HCT116 (cell line): ENCODE measurements around the gene SPARCL1. TPM values are rescaled to one million over a fixed set of nuclear protein-coding genes. Genes with fewer than 3 reads are reported as not detected.

Experiments used
- ATAC-seq: fragments of 200-7000 bp; cut with Tn5 transposase; 2 replicates; pipeline ENCODE4 v1.9.1; 2020; ENCODE audit warnings: mild to moderate bottlenecking, moderate library complexity
- BruUV-seq: library from RNA; stranded (reverse); fragments of 400-500 nt; replicated peaks from 2 replicates; lab custom pipeline; 2021; lab: Mats Ljungman, UMichigan
- CTCF ChIA-PET: fragments of 300-600 bp; sonication (Branson Sonifier 250); formaldehyde crosslinking; loops from one replicate; lab custom pipeline; 2021; ENCODE audit warnings: antibody characterized with exemption; lab: Charles Lee
- POLR2A ChIA-PET: fragments of 300-600, 350-600 bp; sonication (Branson Sonifier 250); formaldehyde crosslinking; loops from one replicate; lab custom pipeline; 2021; ENCODE audit warnings: antibody characterized with exemption; lab: Charles Lee
- RAD21 ChIA-PET, 2 experiments: fragments of 300-600 bp; sonication (Branson Sonifier 250); formaldehyde crosslinking; loops; one replicate each; lab custom pipeline; 2023; ENCODE audit warnings: low total read pairs in 2 of 2; ENCODE audit not compliant: uncharacterized antibody in 2 of 2, unreplicated experiment in 2 of 2, low non-redundant PET in 1 of 2; lab: Charles Lee
- DNase-seq: peaks from one replicate; pipeline ENCODE4 v3.0.0-alpha.2; 2010; ENCODE audit warnings: low read depth, low spot score
- H2AFZ ChIP-seq: fragments of 200-600 bp; shearing (Covaris generic), sonication (generic); 2 replicates; pipeline ENCODE4 v1.6.1; 2017; ENCODE audit warnings: low read depth, mixed run types, mixed read lengths, antibody characterized with exemption, low read length; ENCODE audit not compliant: poor library complexity, severe bottlenecking
- H3K27ac ChIP-seq: 2 replicates; pipeline ENCODE4 v1.5.1; 2012; ENCODE audit warnings: low read depth, low read length
- H3K27me3 ChIP-seq: fragments of 200-600 bp; sonication (generic); 2 replicates; pipeline ENCODE4 v1.6.1; 2016; ENCODE audit warnings: mixed run types, low read length, mixed read lengths; ENCODE audit not compliant: insufficient read depth
- H3K36me3 ChIP-seq, 2 experiments: fragments of 200-500 bp in 1 of 2; fragments of 200-600 bp in 1 of 2; sonication (Bioruptor generic) in 1 of 2; sonication (generic) in 1 of 2; 2 replicates each; pipeline versions ENCODE4 v1.5.1 to v1.6.1; 2014 to 2016; ENCODE audit warnings: low read length in 2 of 2, inconsistent platforms in 1 of 2, mixed read lengths in 1 of 2, mixed run types in 1 of 2; ENCODE audit not compliant: insufficient read depth in 2 of 2, control insufficient read depth in 1 of 2
- H3K4me1 ChIP-seq, 2 experiments: fragments of 200-600 bp in 1 of 2; sonication (generic) in 1 of 2; 2 replicates each; pipeline versions ENCODE4 v1.5.1 to v1.6.1; 2012 to 2017; ENCODE audit warnings: low read length in 2 of 2, inconsistent platforms in 1 of 2, mild to moderate bottlenecking in 1 of 2, mixed read lengths in 1 of 2, mixed run types in 1 of 2, moderate library complexity in 1 of 2; ENCODE audit not compliant: insufficient read depth in 2 of 2, control insufficient read depth in 1 of 2
- H3K4me2 ChIP-seq: fragments of 200-600 bp; sonication (generic); 2 replicates; pipeline ENCODE4 v1.6.1; 2017; ENCODE audit warnings: mixed run types, low read length, mixed read lengths
- H3K4me3 ChIP-seq, 2 experiments: fragments of 200-600 bp in 1 of 2; sonication (generic) in 1 of 2; replicated peaks in 1 of 2; 2 replicates each; pipeline ENCODE4 v1.5.1; 2011 to 2016; ENCODE audit warnings: low read length in 2 of 2, control low read depth in 1 of 2, low read depth in 1 of 2, mild to moderate bottlenecking in 1 of 2, mixed read lengths in 1 of 2, mixed run types in 1 of 2
- H3K79me2 ChIP-seq: fragments of 200-600 bp; sonication (generic); 2 replicates; pipeline ENCODE4 v1.6.1; 2017; ENCODE audit warnings: mild to moderate bottlenecking, mixed run types, low read length, moderate library complexity, mixed read lengths; ENCODE audit not compliant: insufficient read depth
- H3K9ac ChIP-seq: fragments of 200-600 bp; sonication (generic); 2 replicates; pipeline ENCODE4 v1.6.1; 2016; ENCODE audit warnings: low read length, mixed read lengths
- H3K9me2 ChIP-seq: fragments of 200-600 bp; sonication (generic), shearing (Covaris generic); 2 replicates; pipeline ENCODE4 v1.6.1; 2017; ENCODE audit warnings: mixed run types, mild to moderate bottlenecking, moderate library complexity; ENCODE audit not compliant: insufficient read depth
- H3K9me3 ChIP-seq, 2 experiments: fragments of 200-500 bp in 1 of 2; fragments of 200-600 bp in 1 of 2; sonication (Bioruptor generic) in 1 of 2; sonication (generic) in 1 of 2; 2 replicates each; pipeline ENCODE4 v1.6.1; 2014 to 2017; ENCODE audit warnings: low read length in 2 of 2, mixed read lengths in 2 of 2, inconsistent platforms in 1 of 2, low read depth in 1 of 2, mild to moderate bottlenecking in 1 of 2, mixed run types in 1 of 2, moderate library complexity in 1 of 2; ENCODE audit not compliant: control insufficient read depth in 1 of 2, insufficient read depth in 1 of 2
- H4K20me1 ChIP-seq: fragments of 200-600 bp; sonication (generic), shearing (Covaris generic); 2 replicates; pipeline ENCODE4 v1.6.1; 2017; ENCODE audit warnings: mixed run types, mild to moderate bottlenecking, moderate library complexity; ENCODE audit not compliant: insufficient read depth
- CBX3 ChIP-seq: IDR thresholded peaks from 2 replicates; pipeline ENCODE4 v1.6.1; 2012; ENCODE audit warnings: low read depth
- CEBPB ChIP-seq: IDR thresholded peaks from 2 replicates; pipeline ENCODE4 v1.6.1; 2012; ENCODE audit warnings: low read depth
- ELF1 ChIP-seq: IDR thresholded peaks from 2 replicates; pipeline ENCODE4 v1.6.1; 2012; ENCODE audit warnings: low read depth, borderline replicate concordance
- EZH2 ChIP-seq: fragments of 200-600 bp; sonication (generic); IDR thresholded peaks from 2 replicates; pipeline ENCODE4 v1.6.1; 2017; ENCODE audit warnings: antibody characterized with exemption, mixed run types
- EZH2phosphoT487 ChIP-seq: fragments of 200-600 bp; IDR thresholded peaks from 2 replicates; pipeline ENCODE4 v1.6.1; 2018; ENCODE audit warnings: antibody characterized with exemption, borderline replicate concordance
- FOSL1 ChIP-seq: IDR thresholded peaks from 2 replicates; pipeline ENCODE4 v1.6.1; 2012; ENCODE audit warnings: low read depth
- JUND ChIP-seq: IDR thresholded peaks from 2 replicates; pipeline ENCODE4 v1.6.1; 2012
- POLR2A ChIP-seq: IDR thresholded peaks from 2 replicates; pipeline ENCODE4 v1.7.0; 2011; ENCODE audit warnings: borderline replicate concordance; ENCODE audit not compliant: insufficient read depth, insufficient read length; ENCODE audit errors: extremely low read depth
- POLR2AphosphoS5 ChIP-seq: IDR thresholded peaks from 2 replicates; pipeline ENCODE4 v1.6.1; 2011; ENCODE audit warnings: mild to moderate bottlenecking, low read depth, low read length, moderate library complexity
- RAD21 ChIP-seq: IDR thresholded peaks from 2 replicates; pipeline ENCODE4 v1.6.1; 2012; ENCODE audit warnings: low read depth, mild to moderate bottlenecking
- SIN3A ChIP-seq: IDR thresholded peaks from 2 replicates; pipeline ENCODE4 v1.6.1; 2012; ENCODE audit warnings: low read depth
- SP1 ChIP-seq: IDR thresholded peaks from 2 replicates; pipeline ENCODE4 v1.6.1; 2012; ENCODE audit warnings: low read depth
- SRF ChIP-seq: IDR thresholded peaks from 2 replicates; pipeline ENCODE4 v1.6.1; 2012; ENCODE audit warnings: low read depth
- TCF7L2 ChIP-seq: IDR thresholded peaks from 2 replicates; pipeline ENCODE4 v1.7.0; 2011; ENCODE audit warnings: borderline replicate concordance, inconsistent platforms; ENCODE audit not compliant: insufficient read depth, insufficient read length; ENCODE audit errors: extremely low read depth
- YY1 ChIP-seq: IDR thresholded peaks from 2 replicates; pipeline ENCODE4 v1.6.1; 2011; ENCODE audit warnings: low read length, low read depth, moderate library complexity, mild to moderate bottlenecking; ENCODE audit not compliant: insufficient replicate concordance; ENCODE audit errors: extremely low read depth
- ZNF274 ChIP-seq: fragments of 200-500 bp; sonication (Bioruptor generic); IDR thresholded peaks from 2 replicates; pipeline ENCODE4 v1.6.1; 2014; ENCODE audit warnings: mild to moderate bottlenecking, low read depth, low read length, inconsistent platforms
- intact Hi-C: fragments of 100-400 bp; cut with micrococcal nuclease; formaldehyde crosslinking; loops from 2 replicates; pipeline ENCODE4 v1.10.0; 2022
- total RNA-seq: library from RNA; stranded (reverse); gene quantifications from one replicate; pipeline ENCODE4 v1.2.1, GENCODE V29; 2021; ENCODE audit not compliant: unreplicated experiment
- TF ChIP-seq, protein P1 (sequence below), 3 experiments: fragments of 200-600 bp in 1 of 3; sonication (generic) in 1 of 3; IDR thresholded peaks in 2 of 3; conservative IDR thresholded peaks in 1 of 3; 2 replicates each; pipeline ENCODE4 v1.5.1; 2012 to 2017; ENCODE audit warnings: low read depth in 2 of 3, low read length in 2 of 3, antibody characterized with exemption in 1 of 3, borderline replicate concordance in 1 of 3, control low read depth in 1 of 3, mild to moderate bottlenecking in 1 of 3, mixed read lengths in 1 of 3, mixed run types in 1 of 3, moderate library complexity in 1 of 3; ENCODE audit not compliant: insufficient read depth in 1 of 3
- TF ChIP-seq, protein P2 (sequence below): IDR thresholded peaks from 2 replicates; pipeline ENCODE4 v1.6.1; 2012; ENCODE audit warnings: low read depth
- TF ChIP-seq, protein P3 (sequence below): IDR thresholded peaks from 2 replicates; pipeline ENCODE4 v1.6.1; 2012
- TF ChIP-seq, protein P4 (sequence below): IDR thresholded peaks from 2 replicates; pipeline ENCODE4 v1.6.1; 2011; ENCODE audit warnings: mild to moderate bottlenecking, low read length, moderate library complexity; ENCODE audit not compliant: insufficient replicate concordance; ENCODE audit errors: extremely low read depth

SPARCL1 gene
- total RNA-seq, 1 experiment from 2014 or later = 0.96 TPM

DNA sequence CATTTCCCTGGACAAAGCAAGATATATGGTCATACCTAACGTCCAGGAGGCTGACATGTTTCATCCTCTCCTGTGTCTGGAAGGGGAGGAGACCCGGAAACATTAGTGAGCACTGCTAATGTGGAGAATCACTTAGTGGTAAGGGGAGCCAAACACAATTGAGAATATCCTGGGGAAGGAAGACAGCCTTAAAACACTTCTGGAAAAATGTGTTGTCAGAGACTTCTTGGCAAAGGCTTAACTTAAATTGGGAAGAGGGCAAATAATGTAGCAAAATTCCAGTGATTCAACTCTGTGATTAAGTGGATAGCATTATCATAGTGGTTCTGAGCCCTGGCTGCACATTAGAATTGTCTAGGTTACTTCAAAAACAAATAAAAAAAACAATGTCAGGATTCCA is 39.5 kb downstream of the SPARCL1 start:
- H3K27ac ChIP-seq = no peak overlapping the region
- no peak overlapping the region for H2AFZ ChIP-seq
- H3K9me3 ChIP-seq = no peaks in the 10 kb centered on the region
- H3K9ac ChIP-seq = no peak overlapping the region
- no peaks in the 10 kb centered on the region for H4K20me1 ChIP-seq
- no peaks in the 10 kb centered on the region for H3K79me2 ChIP-seq
- H3K9me2 ChIP-seq = no peaks in the 10 kb centered on the region
- no TSS peak for BruUV-seq
- DNase-seq (no peak), ATAC-seq (no peak)
- no peaks in the 10 kb centered on the region for H3K4me1 ChIP-seq
- TF ChIP-seq SRF (no peak), POLR2AphosphoS5 (no peak), CBX3 (no peak), RAD21 (no peak), YY1 (no peak), EZH2 (no peak), SIN3A (no peak), ZNF274 (no peak), EZH2phosphoT487 (no peak), SP1 (no peak), POLR2A (no peak), ELF1 (no peak), TCF7L2 (no peak), JUND (no peak), FOSL1 (no peak), CEBPB (no peak)
- TF ChIP-seq, protein P1, sequence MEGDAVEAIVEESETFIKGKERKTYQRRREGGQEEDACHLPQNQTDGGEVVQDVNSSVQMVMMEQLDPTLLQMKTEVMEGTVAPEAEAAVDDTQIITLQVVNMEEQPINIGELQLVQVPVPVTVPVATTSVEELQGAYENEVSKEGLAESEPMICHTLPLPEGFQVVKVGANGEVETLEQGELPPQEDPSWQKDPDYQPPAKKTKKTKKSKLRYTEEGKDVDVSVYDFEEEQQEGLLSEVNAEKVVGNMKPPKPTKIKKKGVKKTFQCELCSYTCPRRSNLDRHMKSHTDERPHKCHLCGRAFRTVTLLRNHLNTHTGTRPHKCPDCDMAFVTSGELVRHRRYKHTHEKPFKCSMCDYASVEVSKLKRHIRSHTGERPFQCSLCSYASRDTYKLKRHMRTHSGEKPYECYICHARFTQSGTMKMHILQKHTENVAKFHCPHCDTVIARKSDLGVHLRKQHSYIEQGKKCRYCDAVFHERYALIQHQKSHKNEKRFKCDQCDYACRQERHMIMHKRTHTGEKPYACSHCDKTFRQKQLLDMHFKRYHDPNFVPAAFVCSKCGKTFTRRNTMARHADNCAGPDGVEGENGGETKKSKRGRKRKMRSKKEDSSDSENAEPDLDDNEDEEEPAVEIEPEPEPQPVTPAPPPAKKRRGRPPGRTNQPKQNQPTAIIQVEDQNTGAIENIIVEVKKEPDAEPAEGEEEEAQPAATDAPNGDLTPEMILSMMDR (IDR thresholded peaks at IDR 0.05 in 2 of 3, conservative IDR thresholded peaks at IDR 0.05 in 1 of 3; ENCODE audit: borderline replicate concordance in 1 of 3, insufficient read depth in 1 of 3, low read depth in 2 of 3, low read length in 2 of 3) = no peak
- TF ChIP-seq, protein P2, sequence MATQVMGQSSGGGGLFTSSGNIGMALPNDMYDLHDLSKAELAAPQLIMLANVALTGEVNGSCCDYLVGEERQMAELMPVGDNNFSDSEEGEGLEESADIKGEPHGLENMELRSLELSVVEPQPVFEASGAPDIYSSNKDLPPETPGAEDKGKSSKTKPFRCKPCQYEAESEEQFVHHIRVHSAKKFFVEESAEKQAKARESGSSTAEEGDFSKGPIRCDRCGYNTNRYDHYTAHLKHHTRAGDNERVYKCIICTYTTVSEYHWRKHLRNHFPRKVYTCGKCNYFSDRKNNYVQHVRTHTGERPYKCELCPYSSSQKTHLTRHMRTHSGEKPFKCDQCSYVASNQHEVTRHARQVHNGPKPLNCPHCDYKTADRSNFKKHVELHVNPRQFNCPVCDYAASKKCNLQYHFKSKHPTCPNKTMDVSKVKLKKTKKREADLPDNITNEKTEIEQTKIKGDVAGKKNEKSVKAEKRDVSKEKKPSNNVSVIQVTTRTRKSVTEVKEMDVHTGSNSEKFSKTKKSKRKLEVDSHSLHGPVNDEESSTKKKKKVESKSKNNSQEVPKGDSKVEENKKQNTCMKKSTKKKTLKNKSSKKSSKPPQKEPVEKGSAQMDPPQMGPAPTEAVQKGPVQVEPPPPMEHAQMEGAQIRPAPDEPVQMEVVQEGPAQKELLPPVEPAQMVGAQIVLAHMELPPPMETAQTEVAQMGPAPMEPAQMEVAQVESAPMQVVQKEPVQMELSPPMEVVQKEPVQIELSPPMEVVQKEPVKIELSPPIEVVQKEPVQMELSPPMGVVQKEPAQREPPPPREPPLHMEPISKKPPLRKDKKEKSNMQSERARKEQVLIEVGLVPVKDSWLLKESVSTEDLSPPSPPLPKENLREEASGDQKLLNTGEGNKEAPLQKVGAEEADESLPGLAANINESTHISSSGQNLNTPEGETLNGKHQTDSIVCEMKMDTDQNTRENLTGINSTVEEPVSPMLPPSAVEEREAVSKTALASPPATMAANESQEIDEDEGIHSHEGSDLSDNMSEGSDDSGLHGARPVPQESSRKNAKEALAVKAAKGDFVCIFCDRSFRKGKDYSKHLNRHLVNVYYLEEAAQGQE = no peak
- TF ChIP-seq, protein P3, sequence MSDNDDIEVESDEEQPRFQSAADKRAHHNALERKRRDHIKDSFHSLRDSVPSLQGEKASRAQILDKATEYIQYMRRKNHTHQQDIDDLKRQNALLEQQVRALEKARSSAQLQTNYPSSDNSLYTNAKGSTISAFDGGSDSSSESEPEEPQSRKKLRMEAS = no peak
- TF ChIP-seq, protein P4, sequence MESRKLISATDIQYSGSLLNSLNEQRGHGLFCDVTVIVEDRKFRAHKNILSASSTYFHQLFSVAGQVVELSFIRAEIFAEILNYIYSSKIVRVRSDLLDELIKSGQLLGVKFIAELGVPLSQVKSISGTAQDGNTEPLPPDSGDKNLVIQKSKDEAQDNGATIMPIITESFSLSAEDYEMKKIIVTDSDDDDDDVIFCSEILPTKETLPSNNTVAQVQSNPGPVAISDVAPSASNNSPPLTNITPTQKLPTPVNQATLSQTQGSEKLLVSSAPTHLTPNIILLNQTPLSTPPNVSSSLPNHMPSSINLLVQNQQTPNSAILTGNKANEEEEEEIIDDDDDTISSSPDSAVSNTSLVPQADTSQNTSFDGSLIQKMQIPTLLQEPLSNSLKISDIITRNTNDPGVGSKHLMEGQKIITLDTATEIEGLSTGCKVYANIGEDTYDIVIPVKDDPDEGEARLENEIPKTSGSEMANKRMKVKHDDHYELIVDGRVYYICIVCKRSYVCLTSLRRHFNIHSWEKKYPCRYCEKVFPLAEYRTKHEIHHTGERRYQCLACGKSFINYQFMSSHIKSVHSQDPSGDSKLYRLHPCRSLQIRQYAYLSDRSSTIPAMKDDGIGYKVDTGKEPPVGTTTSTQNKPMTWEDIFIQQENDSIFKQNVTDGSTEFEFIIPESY = no peak
- intact Hi-C loops = no loop called here
- ChIA-PET CTCF (no interaction called here), POLR2A (no interaction called here), RAD21 (no interaction called here)
- H3K27me3 ChIP-seq = no peaks in the 10 kb centered on the region
- no peaks in the 10 kb centered on the region for H3K36me3 ChIP-seq
- H3K4me3 ChIP-seq = no peak overlapping the region
- H3K4me2 ChIP-seq = no peak overlapping the region
